OCI-LY1 (cell line): Measurements from ENCODE around the gene COX10.

Source experiments
- EZH2 ChIP-seq: fragments of 200-600 bp; sonication (generic), shearing (Covaris generic); IDR thresholded peaks from 2 replicates; pipeline ENCODE4 v1.8.0; 2017; ENCODE audit warnings: borderline replicate concordance, mixed run types, mild to moderate bottlenecking, antibody characterized with exemption, low read length, moderate library complexity, mixed read lengths
- TF ChIP-seq, protein P1 (sequence below): fragments of 200-600 bp; sonication (generic), shearing (Covaris generic); IDR thresholded peaks from 2 replicates; pipeline ENCODE4 v1.5.1; 2017; ENCODE audit warnings: mild to moderate bottlenecking, antibody characterized with exemption, low read length, moderate library complexity, mixed read lengths

DNA sequence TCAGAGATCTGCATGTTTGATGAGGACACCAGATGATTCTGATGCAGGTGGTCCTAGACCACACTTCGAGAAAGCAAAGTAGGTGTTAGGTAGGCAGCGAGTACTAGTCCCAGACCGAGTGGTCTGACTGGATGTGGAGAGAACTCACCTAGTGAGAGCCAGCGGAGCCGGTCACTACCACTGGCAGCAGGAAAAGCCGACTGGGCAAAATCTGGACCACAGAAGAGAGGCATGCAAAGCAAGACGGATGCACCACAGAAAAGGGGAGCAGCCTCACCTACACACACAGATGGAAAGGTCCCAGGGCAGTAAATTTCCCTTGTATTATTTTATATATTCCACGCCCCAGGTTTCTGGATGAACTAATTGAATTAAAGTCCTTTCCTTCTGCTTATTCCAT is 13.5 kb downstream of the COX10 start:
- TF ChIP-seq, protein P1, sequence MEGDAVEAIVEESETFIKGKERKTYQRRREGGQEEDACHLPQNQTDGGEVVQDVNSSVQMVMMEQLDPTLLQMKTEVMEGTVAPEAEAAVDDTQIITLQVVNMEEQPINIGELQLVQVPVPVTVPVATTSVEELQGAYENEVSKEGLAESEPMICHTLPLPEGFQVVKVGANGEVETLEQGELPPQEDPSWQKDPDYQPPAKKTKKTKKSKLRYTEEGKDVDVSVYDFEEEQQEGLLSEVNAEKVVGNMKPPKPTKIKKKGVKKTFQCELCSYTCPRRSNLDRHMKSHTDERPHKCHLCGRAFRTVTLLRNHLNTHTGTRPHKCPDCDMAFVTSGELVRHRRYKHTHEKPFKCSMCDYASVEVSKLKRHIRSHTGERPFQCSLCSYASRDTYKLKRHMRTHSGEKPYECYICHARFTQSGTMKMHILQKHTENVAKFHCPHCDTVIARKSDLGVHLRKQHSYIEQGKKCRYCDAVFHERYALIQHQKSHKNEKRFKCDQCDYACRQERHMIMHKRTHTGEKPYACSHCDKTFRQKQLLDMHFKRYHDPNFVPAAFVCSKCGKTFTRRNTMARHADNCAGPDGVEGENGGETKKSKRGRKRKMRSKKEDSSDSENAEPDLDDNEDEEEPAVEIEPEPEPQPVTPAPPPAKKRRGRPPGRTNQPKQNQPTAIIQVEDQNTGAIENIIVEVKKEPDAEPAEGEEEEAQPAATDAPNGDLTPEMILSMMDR: no peak
- no peak for TF ChIP-seq EZH2
